Motor neuron (in vitro differentiated cells): Measurements from ENCODE around the gene AIMP1. TPM values are rescaled to one million over a fixed set of nuclear protein-coding genes. Genes with fewer than 3 reads are reported as not detected.
"Not testable (repeated sequence)": the region's sequence is repeated elsewhere in the genome, so short reads cannot be mapped to it uniquely, and the experiment has no call there.

Experiments used
- ATAC-seq, 8 experiments: fragments of 200-7000 bp; cut with Tn5 transposase; replicated peaks in 6 of 8; 2 replicates each; pipeline ENCODE4 v1.8.0; 2021; ENCODE audit warnings: mild to moderate bottlenecking in 8 of 8, moderate library complexity in 8 of 8
- H3K27ac ChIP-seq, 2 donors: fragments of 250-450 bp; sonication (Bioruptor Pico); 2 replicates each; pipeline ENCODE4 v1.9.0; 2021; ENCODE audit warnings: antibody characterized with exemption in 2 of 2, mild to moderate bottlenecking in 2 of 2, moderate library complexity in 1 of 2
- H3K4me1 ChIP-seq, 2 donors: fragments of 250-450 bp; sonication (Bioruptor Pico); replicated peaks in 1 of 2; 2 replicates each; pipeline ENCODE4 v1.6.1; 2021; ENCODE audit warnings: antibody characterized with exemption in 2 of 2, mild to moderate bottlenecking in 2 of 2, moderate library complexity in 1 of 2
- H3K4me3 ChIP-seq, 5 donors: fragments of 250-450 bp; sonication (Bioruptor Pico); 2 replicates each; pipeline ENCODE4 v1.9.0; 2021; ENCODE audit warnings: antibody characterized with exemption in 5 of 5, mild to moderate bottlenecking in 5 of 5, moderate library complexity in 4 of 5
- WGBS, 10 experiments: fragments of 450-650 bp; shearing (Covaris generic); methylation state at CpG; one replicate each; pipeline ENCODE4 v1.0.0; 2022; 5-methylcytosine and 5-hydroxymethylcytosine counted together
- in situ Hi-C, 9 experiments: fragments of 400-800 bp; cut with MboI; loops; one replicate each; pipeline ENCODE4 v1.15.0; 2021; ENCODE audit warnings: low sequenced_read_pairs in 9 of 9, low pct_unique_long_range_greater_than_20kb in 2 of 9; ENCODE audit not compliant: unreplicated experiment in 9 of 9
- total RNA-seq, 8 experiments: library from RNA; unstranded; fragments of 300-600 nt; gene quantifications; 2 replicates each; pipeline versions ENCODE4 v1.2.3 to v1.2.4, GENCODE V29; 2022

The AIMP1 gene
- total RNA-seq, 8 experiments from 2014 or later = 20.5 to 42.9 (median 34.9) TPM

DNA sequence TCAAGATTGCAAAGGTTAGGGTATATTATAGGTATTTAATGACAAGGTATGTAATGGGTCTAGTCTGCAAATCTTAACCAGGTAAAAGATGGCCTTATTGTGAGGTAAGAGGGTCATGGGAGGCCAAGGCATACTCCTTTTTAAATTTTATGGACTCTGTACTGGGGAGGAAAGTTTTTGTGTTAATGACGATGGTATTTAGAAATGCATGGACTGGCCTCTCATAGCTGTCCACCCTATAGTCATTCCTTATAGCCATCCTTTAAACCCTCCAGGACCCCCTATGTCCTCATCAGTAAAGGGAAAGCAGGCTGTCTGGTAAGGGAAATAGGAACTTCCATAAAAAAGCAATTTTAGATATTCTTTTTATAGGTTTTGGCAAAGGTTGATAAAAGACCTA lies 1.5 kb downstream of the AIMP1 start:
- WGBS, 10 experiments = 14 to 75% (median 61%) methylated on average over 1 of the region's 1 CpG; no CpG with 5 or more reads in 2 of the 10 experiments
- Histone ChIP-seq H3K27ac (peak overlapping the region; percentile 99 to 100), H3K4me3 (peak overlapping the region; percentile 47 to 83 (median 78)), H3K4me1 (peaks cover 15 to 18% of the 10 kb centered on the region in 2 donors)
- no peak for ATAC-seq
- in situ Hi-C loops = no loop called here

- in situ Hi-C loops = no loop called here
- Histone ChIP-seq H3K4me3 (no peak overlapping the region), H3K4me1 (peaks cover 15 to 18% of the 10 kb centered on the region in 2 donors), H3K27ac (no peak overlapping the region)
- ATAC-seq = no peak
Measured at GRCh38 chr4:106318511-106318910, 2.2 kb downstream of the AIMP1 start.

DNA sequence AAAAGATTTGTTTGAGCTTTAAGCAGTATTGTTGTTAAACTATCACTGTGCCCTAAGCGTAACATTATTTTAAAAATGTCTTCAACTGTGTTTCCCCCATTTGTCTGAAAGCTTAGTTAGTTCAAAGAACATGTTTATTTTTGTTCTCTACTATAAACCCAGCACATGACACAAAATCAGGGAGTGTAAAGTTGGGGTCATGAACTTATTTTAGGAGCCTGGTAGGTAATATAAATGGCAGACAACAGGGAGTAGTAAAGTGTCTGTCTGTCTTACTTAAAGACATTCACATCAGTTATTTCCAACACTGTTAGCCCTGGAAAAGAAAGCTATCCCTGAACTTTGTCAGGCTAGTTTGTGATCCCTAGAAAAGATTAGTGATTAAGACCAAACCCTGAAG lies 3.9 kb downstream of the AIMP1 start:
- 92 to 100% (median 100%) methylated on average over 1 of the region's 1 CpG; no CpG with 5 or more reads in 2 of the 10 experiments for WGBS, 10 experiments
- Histone ChIP-seq H3K4me1 (peaks cover 10 to 13% of the 10 kb centered on the region in 2 donors), H3K4me3 (no peak overlapping the region), H3K27ac (no peak overlapping the region)
- ATAC-seq = no peak
- in situ Hi-C loops = no loop called here

GRCh38 chr4:106321168-106321567 lies 4.8 kb downstream of the AIMP1 start:
- no CpG with 5 or more reads among the region's 34 CpGs for WGBS, 10 experiments

DNA sequence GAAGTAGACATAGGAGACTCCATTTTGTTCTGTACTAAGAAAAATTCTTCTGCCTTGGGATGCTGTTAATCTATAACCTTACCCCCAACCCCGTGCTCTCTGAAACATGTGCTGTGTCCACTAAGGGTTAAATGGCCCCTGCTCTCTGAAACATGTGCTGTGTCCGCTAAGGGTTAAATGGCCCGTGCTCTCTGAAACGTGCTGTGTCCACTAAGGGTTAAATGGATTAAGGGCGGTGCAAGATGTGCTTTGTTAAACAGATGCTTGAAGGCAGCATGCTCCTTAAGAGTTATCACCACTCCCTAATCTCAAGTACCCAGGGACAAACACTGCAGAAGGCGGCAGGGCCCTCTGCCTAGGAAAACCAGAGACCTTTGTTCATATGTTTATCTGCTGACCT lies 5.5 kb downstream of the AIMP1 start:
- H3K27ac ChIP-seq, ATAC-seq, in situ Hi-C loops, H3K4me3 ChIP-seq: not testable (repeated sequence)
- peaks cover 10 to 13% of the 10 kb centered on the region in 2 donors for H3K4me1 ChIP-seq
- 43 to 82% (median 73%) methylated on average over 1 to 3 of the region's 6 CpGs; no CpG with 5 or more reads in 6 of the 10 experiments for WGBS, 10 experiments

More at GRCh38 chr4:106321168-106321567, 4.8 kb downstream of the AIMP1 start:
- H3K27ac ChIP-seq, H3K4me3 ChIP-seq, ATAC-seq, in situ Hi-C loops: not testable (repeated sequence)
- H3K4me1 ChIP-seq = peaks cover 10 to 13% of the 10 kb centered on the region in 2 donors

DNA sequence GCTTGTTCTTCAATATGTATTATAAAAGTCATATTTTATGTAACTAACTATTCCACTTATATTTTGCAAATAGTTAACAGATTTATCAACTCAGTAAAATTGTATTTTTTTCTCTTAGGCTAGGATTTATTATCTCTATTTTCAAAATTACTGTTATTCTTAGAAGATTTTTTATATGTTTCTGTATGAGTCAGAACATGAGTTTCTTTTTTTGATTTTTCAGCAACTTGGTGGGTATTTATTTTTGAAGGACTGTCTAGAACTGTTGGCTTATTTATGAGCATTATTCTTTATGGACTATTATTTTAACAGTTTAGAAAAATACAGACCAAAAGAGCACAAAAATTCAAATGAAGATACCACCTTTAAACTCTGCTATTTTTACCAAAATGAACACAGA lies 6.8 kb downstream of the AIMP1 start:
- Histone ChIP-seq H3K27ac (no peak overlapping the region), H3K4me1 (peaks cover 2 to 5% of the 10 kb centered on the region in 2 donors), H3K4me3 (no peak overlapping the region)
- in situ Hi-C loops = no loop called here
- no peak for ATAC-seq

- ATAC-seq = no peak
- Histone ChIP-seq H3K27ac (no peak overlapping the region), H3K4me3 (no peak overlapping the region), H3K4me1 (no peaks in the 10 kb centered on the region)
- in situ Hi-C loops = no loop called here
Measured at GRCh38 chr4:106325800-106326199, 9.4 kb downstream of the AIMP1 start.

- in situ Hi-C loops = no loop called here
- no peaks in the 10 kb centered on the region for H3K4me1 ChIP-seq
- peak in 5 of 8 experiments; percentile 44 to 84 (median 78) for ATAC-seq
Measured at GRCh38 chr4:106329041-106329618, 12.8 kb downstream of the AIMP1 start.

GRCh38 chr4:106333186-106333585 lies 16.8 kb downstream of the AIMP1 start:
- no peak overlapping the region for H3K27ac ChIP-seq
- H3K4me1 ChIP-seq = no peaks in the 10 kb centered on the region
- in situ Hi-C loops = no loop called here
- no peak for ATAC-seq
- 91 to 100% (median 99%) methylated on average over 2 to 5 of the region's 5 CpGs for WGBS, 10 experiments
- no peak overlapping the region for H3K4me3 ChIP-seq

More at GRCh38 chr4:106329041-106329618, 12.8 kb downstream of the AIMP1 start:
- WGBS, 10 experiments = 0 to 60% (median 38%) methylated on average over 1 of the region's 1 CpG; no CpG with 5 or more reads in 3 of the 10 experiments
- H3K4me3 ChIP-seq = no peak overlapping the region
- H3K27ac ChIP-seq = no peak overlapping the region

- no peaks in the 10 kb centered on the region for H3K4me1 ChIP-seq
- H3K4me3 ChIP-seq = no peak overlapping the region
- WGBS, 10 experiments = 14 to 100% (median 80%) methylated on average over 1 of the region's 1 CpG
- H3K27ac ChIP-seq = no peak overlapping the region
- in situ Hi-C loops = no loop called here
- ATAC-seq = no peak
Measured at GRCh38 chr4:106334741-106335470, 18.6 kb downstream of the AIMP1 start.

GRCh38 chr4:106336618-106337017 lies 20.3 kb downstream of the AIMP1 start:
- Histone ChIP-seq H3K4me3 (no peak overlapping the region), H3K4me1 (no peaks in the 10 kb centered on the region), H3K27ac (no peak overlapping the region)
- in situ Hi-C loops = no loop called here
- WGBS, 10 experiments = 17 to 100% (median 92%) methylated on average over 1 to 3 of the region's 3 CpGs
- ATAC-seq = peak in 1 of 8 experiments; percentile 54

DNA sequence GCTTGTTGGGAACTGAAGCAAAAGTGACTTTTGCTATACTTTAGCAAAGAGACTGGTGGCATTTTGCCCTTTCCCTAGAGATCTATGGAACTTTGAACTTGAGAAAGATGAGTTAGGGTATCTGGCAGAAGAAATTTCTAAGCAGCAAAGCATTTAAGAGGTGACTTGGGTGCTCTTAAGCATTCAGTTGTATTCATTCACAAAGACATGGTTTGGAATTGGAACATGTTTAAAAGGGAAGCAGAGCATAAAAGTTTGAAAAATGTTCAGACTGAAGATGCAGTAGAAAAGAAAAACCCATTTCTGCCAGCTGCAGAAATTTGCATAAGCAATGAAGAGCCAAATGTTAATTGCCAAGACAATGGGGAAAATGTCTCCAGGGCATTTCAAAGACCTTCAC lies 21.6 kb downstream of the AIMP1 start:
- Histone ChIP-seq H3K4me1 (no peaks in the 10 kb centered on the region), H3K4me3 (no peak overlapping the region), H3K27ac (no peak overlapping the region)
- in situ Hi-C loops = no loop called here
- no peak for ATAC-seq

DNA sequence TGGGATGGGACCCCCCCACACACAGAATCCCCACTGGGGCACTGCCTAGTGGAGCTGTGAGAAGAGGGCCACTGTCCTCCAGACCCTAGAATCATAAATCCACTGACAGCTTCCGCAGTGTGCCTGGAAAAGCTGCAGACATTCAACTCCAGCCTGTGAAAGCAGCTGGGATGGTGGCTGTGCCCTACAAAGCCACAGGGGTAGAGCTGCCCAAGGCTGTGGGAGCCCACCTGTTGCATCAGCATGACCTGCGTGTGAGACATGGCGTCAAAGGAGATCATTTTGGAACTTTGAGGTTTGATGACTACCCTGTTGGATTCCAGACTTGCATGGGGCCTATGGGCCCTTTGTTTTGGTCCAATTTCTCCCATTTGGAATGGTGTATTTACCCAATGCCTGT lies 22.3 kb downstream of the AIMP1 start:
- no peak overlapping the region for H3K27ac ChIP-seq
- 97 to 100% (median 100%) methylated on average over 1 to 3 of the region's 3 CpGs; no CpG with 5 or more reads in 6 of the 10 experiments for WGBS, 10 experiments
- no peaks in the 10 kb centered on the region for H3K4me1 ChIP-seq
- no peak for ATAC-seq
- no peak overlapping the region for H3K4me3 ChIP-seq
- in situ Hi-C loops = no loop called here

DNA sequence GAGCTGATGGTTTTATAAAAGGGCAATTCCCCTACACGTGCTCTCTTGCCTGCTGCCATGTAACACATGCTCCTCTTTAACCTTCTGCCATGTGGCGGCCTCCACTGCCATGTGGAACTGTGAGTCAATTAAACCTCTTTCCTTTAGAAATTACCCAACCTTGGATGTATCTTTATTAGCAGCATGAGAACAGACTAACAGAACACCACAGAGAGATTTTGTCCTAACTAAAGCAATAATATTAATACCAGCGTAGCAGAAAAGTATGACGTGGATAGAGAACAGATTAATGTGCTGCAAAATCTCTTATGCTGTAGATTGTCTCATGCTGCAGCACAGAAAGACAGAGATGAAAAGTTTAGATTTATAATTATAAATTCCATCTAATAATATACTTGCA lies 23.1 kb downstream of the AIMP1 start:
- whole genome bisulfite sequencing, 10 experiments = 50 to 100% (median 95%) methylated on average over 1 to 4 of the region's 4 CpGs
- H3K27ac ChIP-seq = no peak overlapping the region
- no peak for ATAC-seq
- in situ Hi-C loops = no loop called here
- no peak overlapping the region for H3K4me3 ChIP-seq
- H3K4me1 ChIP-seq = no peaks in the 10 kb centered on the region
